GM12801 (cell line): ENCODE results near the gene FHOD1.

Experiments
- CTCF ChIP-seq: IDR thresholded peaks from one replicate; pipeline ENCODE4 v1.5.1; 2011; ENCODE audit warnings: control low read depth; ENCODE audit not compliant: insufficient read length; ENCODE audit errors: extremely low read depth

FHOD1 gene

GRCh38 chr16:67247192-67248072, at the start of gene FHOD1:
TSS of gene FHOD1 (minus strand) at chr16:67247481. CDS start at chr16:67247410, 71 bp downstream.
- TF ChIP-seq CTCF, result no peak

- no peak for TF ChIP-seq CTCF
These were observed 49.1 kb upstream of the FHOD1 start for GRCh38 chr16:67296420-67296819.

DNA sequence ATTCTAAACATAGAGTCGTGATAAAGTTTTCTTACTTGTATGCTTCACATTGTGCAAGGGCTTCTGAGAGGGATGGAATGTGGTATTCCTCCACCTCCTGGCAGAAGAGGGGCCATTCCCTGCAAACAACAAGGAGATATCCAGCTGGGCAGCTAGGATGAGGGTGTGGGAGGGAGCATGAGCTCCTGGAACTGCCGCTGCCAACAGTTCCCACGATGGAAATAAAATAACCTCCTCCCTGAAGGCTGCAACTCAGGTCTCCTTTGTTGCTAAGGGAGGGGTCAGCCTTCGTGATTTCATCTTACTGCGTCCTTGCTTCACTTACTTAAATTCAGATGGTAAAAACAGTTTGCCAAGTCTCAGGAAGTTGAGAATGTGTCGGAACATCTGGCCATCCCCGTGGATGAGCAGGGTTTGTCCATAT, 47.7 kb upstream of the FHOD1 start:
- TF ChIP-seq CTCF, result no peak

- TF ChIP-seq CTCF, result no peak
These were observed 47.0 kb upstream of the FHOD1 start for GRCh38 chr16:67294171-67294757.

DNA sequence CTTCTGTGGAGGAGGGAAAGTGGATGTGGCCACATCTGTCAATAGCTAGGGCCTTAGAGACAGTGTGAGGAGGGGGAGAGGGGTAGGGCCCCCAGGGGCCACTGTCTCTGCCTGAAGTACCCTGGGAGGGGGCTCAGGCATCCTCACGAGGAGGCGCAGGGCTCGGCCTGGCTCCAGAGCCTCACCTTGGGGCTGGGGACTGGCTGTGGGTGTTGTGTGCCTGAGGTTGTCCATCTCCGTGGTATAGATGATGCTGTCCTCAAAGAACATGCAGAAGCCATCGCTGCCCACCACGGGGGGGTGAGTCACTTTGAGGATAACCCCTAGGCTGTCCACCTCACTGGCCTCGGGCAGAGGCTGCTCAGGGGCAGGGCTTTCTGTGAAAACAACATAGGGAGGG, 44.2 kb upstream of the FHOD1 start:
- no peak for TF ChIP-seq CTCF

DNA sequence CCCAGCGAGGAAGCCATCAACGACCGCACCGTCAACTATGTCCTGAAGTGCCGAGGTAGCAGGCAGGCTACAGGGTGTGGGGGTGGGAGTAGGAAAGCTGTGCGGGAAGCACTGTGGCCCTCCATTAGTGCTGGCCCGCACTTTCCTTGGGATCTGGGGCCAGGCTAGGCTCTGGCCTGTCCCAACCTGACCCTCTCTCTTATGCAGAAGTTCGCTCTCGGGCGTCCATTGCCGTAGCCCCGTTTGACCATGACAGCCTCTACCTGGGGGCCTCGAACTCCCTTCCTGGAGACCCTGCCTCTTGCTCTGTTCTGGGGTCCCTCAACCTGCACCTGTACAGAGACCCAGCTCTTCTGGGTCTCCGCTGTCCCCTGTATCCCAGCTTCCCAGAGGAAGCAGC, 40.7 kb upstream of the FHOD1 start:
- TF ChIP-seq CTCF, result no peak

- no peak for TF ChIP-seq CTCF
These were observed 39.4 kb upstream of the FHOD1 start for GRCh38 chr16:67286441-67287235.
